ENCODE data around the gene FAM227A.
"Not testable (repeated sequence)": the region's sequence is repeated elsewhere in the genome, so short reads cannot be mapped to it uniquely, and the experiment has no call there.

FAM227A gene

GRCh38 chr22:38610234-38610633, 46.0 kb downstream of the FAM227A start:
- DNase-seq, result no peak

- peak; percentile 81 for DNase-seq
Measured at GRCh38 chr22:38608992-38609750, 47.0 kb downstream of the FAM227A start.

- DNase-seq, result no peak
Measured at GRCh38 chr22:38607680-38608079, 48.5 kb downstream of the FAM227A start.

GRCh38 chr22:38602166-38602565, 54.0 kb downstream of the FAM227A start:
- no peak for DNase-seq

- no peak for DNase-seq
Measured at GRCh38 chr22:38601221-38601764, 54.9 kb downstream of the FAM227A start.

GRCh38 chr22:38599466-38599865, 56.7 kb downstream of the FAM227A start:
- DNase-seq, result no peak

- DNase-seq, result not testable (repeated sequence)
Measured at GRCh38 chr22:38582923-38583322, 73.3 kb downstream of the FAM227A start.

- no peak for DNase-seq
Measured at GRCh38 chr22:38578505-38578904, 77.7 kb downstream of the FAM227A start.

- DNase-seq, result peak; percentile 50
Measured at GRCh38 chr22:38572065-38572464, 84.1 kb downstream of the FAM227A start.

GRCh38 chr22:38570779-38571364, 85.3 kb downstream of the FAM227A start:
- DNase-seq, result peak; percentile 65

GRCh38 chr22:38569972-38570778, 86.0 kb downstream of the FAM227A start, which contains the start of gene DMC1:
Gene DMC1 (minus strand): TSS chr22:38570183. CDS start chr22:38568256, 1,927 bp downstream.
- DNase-seq, result peak; percentile 81

- no peak for DNase-seq
Measured at GRCh38 chr22:38569181-38569971, 86.8 kb downstream of the FAM227A start.

- DNase-seq, result no peak
Measured at GRCh38 chr22:38567531-38568285, 88.5 kb downstream of the FAM227A start.

GRCh38 chr22:38566726-38567504, 89.3 kb downstream of the FAM227A start:
- no peak for DNase-seq

- no peak for DNase-seq
Measured at GRCh38 chr22:38565441-38565840, 90.8 kb downstream of the FAM227A start.

- DNase-seq, result no peak
Measured at GRCh38 chr22:38564669-38565068, 91.5 kb downstream of the FAM227A start.

- DNase-seq, result no peak
Measured at GRCh38 chr22:38554281-38554680, 101.9 kb downstream of the FAM227A start.

- DNase-seq, result no peak
Measured at GRCh38 chr22:38549101-38549894, 106.9 kb downstream of the FAM227A start.

GRCh38 chr22:38540701-38541100, 115.5 kb downstream of the FAM227A start:
- DNase-seq, result no peak

Measured in NCI-H2171 treated with DMSO at 0.1 percent for 48 hours (cell line).